ENCODE data around the gene BAZ1A. TPM values are rescaled to one million over a fixed set of nuclear protein-coding genes. Genes with fewer than 3 reads are reported as not detected.

Gene BAZ1A
- total RNA-seq, 1 donor, result 21.7 TPM

- DNase-seq (ENCODE audit: low read depth), result no peak
- no peak overlapping the region for H3K4me3 ChIP-seq (ENCODE audit: low read depth, low read length)
- no peak for TF ChIP-seq CTCF (IDR thresholded peaks at IDR 0.05; ENCODE audit: insufficient read depth, low read length)
These were observed 119.9 kb downstream of the BAZ1A start for GRCh38 chr14:34755215-34755614.

- no peak for DNase-seq (ENCODE audit: low read depth)
- no peak for TF ChIP-seq CTCF (IDR thresholded peaks at IDR 0.05; ENCODE audit: insufficient read depth, low read length)
- H3K4me3 ChIP-seq (ENCODE audit: low read depth, low read length), result no peak overlapping the region
These were observed 120.5 kb downstream of the BAZ1A start for GRCh38 chr14:34754687-34755086.

- DNase-seq (ENCODE audit: low read depth), result peak; percentile 79
- TF ChIP-seq CTCF (IDR thresholded peaks at IDR 0.05; ENCODE audit: insufficient read depth, low read length), result no peak
- H3K4me3 ChIP-seq (ENCODE audit: low read depth, low read length), result no peak overlapping the region
These were observed 124.5 kb downstream of the BAZ1A start for GRCh38 chr14:34750670-34751069.

- peak; percentile 43 for DNase-seq (ENCODE audit: low read depth)
- no peak overlapping the region for H3K4me3 ChIP-seq (ENCODE audit: low read depth, low read length)
- TF ChIP-seq CTCF (IDR thresholded peaks at IDR 0.05; ENCODE audit: insufficient read depth, low read length), result no peak
These were observed 124.9 kb downstream of the BAZ1A start for GRCh38 chr14:34750233-34750632.

- no peak for DNase-seq (ENCODE audit: low read depth)
- no peak overlapping the region for H3K4me3 ChIP-seq (ENCODE audit: low read depth, low read length)
- TF ChIP-seq CTCF (IDR thresholded peaks at IDR 0.05; ENCODE audit: insufficient read depth, low read length), result no peak
These were observed 125.8 kb downstream of the BAZ1A start for GRCh38 chr14:34749408-34749807.

- H3K4me3 ChIP-seq (ENCODE audit: low read depth, low read length), result no peak overlapping the region
- no peak for DNase-seq (ENCODE audit: low read depth)
- TF ChIP-seq CTCF (IDR thresholded peaks at IDR 0.05; ENCODE audit: insufficient read depth, low read length), result no peak
These were observed 132.7 kb downstream of the BAZ1A start for GRCh38 chr14:34742270-34743115.

Data from fibroblast of the aortic adventitia (primary cell).